Ammon's horn (tissue), 1 donor: ENCODE results near the gene RAPGEF3.

ENCODE experiments used
- DNase-seq: peaks from one replicate; pipeline ENCODE4 v3.0.0-alpha.2; 2016; ENCODE audit warnings: low spot score

Gene RAPGEF3

GRCh38 chr12:47718531-47718930, 40.1 kb downstream of the RAPGEF3 start:
- DNase-seq = no peak

GRCh38 chr12:47717443-47718193, 41.1 kb downstream of the RAPGEF3 start:
- peak; percentile 95 for DNase-seq

- no peak for DNase-seq
Measured at GRCh38 chr12:47717046-47717442, 41.6 kb downstream of the RAPGEF3 start.

- DNase-seq = no peak
Measured at GRCh38 chr12:47715877-47716548, 42.7 kb downstream of the RAPGEF3 start.

GRCh38 chr12:47715393-47715876, 43.2 kb downstream of the RAPGEF3 start:
- DNase-seq = peak; percentile 95

- peak; percentile 2 for DNase-seq
Measured at GRCh38 chr12:47714826-47715386, 43.8 kb downstream of the RAPGEF3 start.

GRCh38 chr12:47712171-47712570, 46.5 kb downstream of the RAPGEF3 start:
- DNase-seq = no peak

GRCh38 chr12:47711448-47711847, 47.2 kb downstream of the RAPGEF3 start:
- no peak for DNase-seq

GRCh38 chr12:47710278-47710677, 48.4 kb downstream of the RAPGEF3 start:
- no peak for DNase-seq

GRCh38 chr12:47709671-47710070, 49.0 kb downstream of the RAPGEF3 start:
- DNase-seq = no peak

- no peak for DNase-seq
Measured at GRCh38 chr12:47709237-47709636, 49.4 kb downstream of the RAPGEF3 start.

GRCh38 chr12:47707905-47708543, 50.7 kb downstream of the RAPGEF3 start:
- DNase-seq = peak; percentile 2

GRCh38 chr12:47707355-47707754, 51.3 kb downstream of the RAPGEF3 start:
- no peak for DNase-seq

- peak; percentile 95 for DNase-seq
Measured at GRCh38 chr12:47705566-47706425, 52.9 kb downstream of the RAPGEF3 start, which contains the start of gene RPAP3. RPAP3 (minus strand) TSS chr12:47706030; CDS start chr12:47702840, 3,190 bp downstream.

GRCh38 chr12:47705229-47705565, 53.5 kb downstream of the RAPGEF3 start:
- no peak for DNase-seq

- no peak for DNase-seq
Measured at GRCh38 chr12:47704719-47705118, 54.0 kb downstream of the RAPGEF3 start.

GRCh38 chr12:47700263-47700662, 58.4 kb downstream of the RAPGEF3 start:
- no peak for DNase-seq

GRCh38 chr12:47698631-47699030, 60.0 kb downstream of the RAPGEF3 start:
- no peak for DNase-seq

GRCh38 chr12:47698055-47698454, 60.6 kb downstream of the RAPGEF3 start:
- DNase-seq = no peak

GRCh38 chr12:47689215-47689614, 69.5 kb downstream of the RAPGEF3 start:
- DNase-seq = no peak

GRCh38 chr12:47687636-47688035, 71.0 kb downstream of the RAPGEF3 start:
- DNase-seq = no peak
